ENCODE results near the gene NIT2. TPM values are rescaled to one million over a fixed set of nuclear protein-coding genes. Genes with fewer than 3 reads are reported as not detected.
A peak's percentile ranks its signal among the peaks of the same experiment; 100 is the strongest.

NIT2 gene
- total and polyA plus RNA-seq, 9 of the 15 experiments (the other 6 are each of a cell fraction or from before 2014, with no cell fraction given): 11.4 to 62.2 (median 22.1) TPM

GRCh38 chr3:100400780-100401673 lies 66.5 kb downstream of the NIT2 start, which contains the start of the genes LNP1 and TOMM70 (continued):
- no peak for TF ChIP-seq SPI1 (IDR thresholded peaks at IDR 0.05; ENCODE audit: borderline replicate concordance, low read depth, low read length)
- TF ChIP-seq RBM39 (optimal IDR thresholded peaks at IDR 0.05; ENCODE audit: low read depth, low read length): no peak
- peak; percentile 99 for TF ChIP-seq NR2C1 (IDR thresholded peaks at IDR 0.05)
- TF ChIP-seq NR2C1 (tag; IDR thresholded peaks at IDR 0.05): peak; percentile 99
- no peak for TF ChIP-seq ZNF764 (CRISPR knock-in tag; IDR thresholded peaks at IDR 0.05; ENCODE audit: low read depth)
- TF ChIP-seq ZNF77 (CRISPR knock-in tag; IDR thresholded peaks at IDR 0.05): no peak
- no peak for TF ChIP-seq SRSF9 (IDR thresholded peaks at IDR 0.05; ENCODE audit: borderline replicate concordance, low read depth, low read length)
- no peak for TF ChIP-seq ZNF347 (CRISPR knock-in tag; IDR thresholded peaks at IDR 0.05; ENCODE audit: low read depth)
- TF ChIP-seq EWSR1 (IDR thresholded peaks at IDR 0.05; ENCODE audit: borderline replicate concordance, low read depth, partially characterized antibody): no peak
- TF ChIP-seq NR1H2 (CRISPR knock-in tag; IDR thresholded peaks at IDR 0.05): peak; percentile 81; the same call in 1 of the 2 replicates
- TF ChIP-seq TAF7 (tag; IDR thresholded peaks at IDR 0.05): 0 out of 2 replicates have a peak, but pooled peaks have one; percentile 55
- TF ChIP-seq HNRNPLL (IDR thresholded peaks at IDR 0.05; ENCODE audit: low read depth, low read length, poor library complexity, severe bottlenecking): no peak
- peak; percentile 27; the same call in 1 of the 2 replicates for TF ChIP-seq PML (IDR thresholded peaks at IDR 0.05; ENCODE audit: low read length)
- TF ChIP-seq CREB3 (tag; conservative IDR thresholded peaks at IDR 0.05; ENCODE audit: low read depth): no peak
- no peak for TF ChIP-seq PPARD (CRISPR knock-in tag; IDR thresholded peaks at IDR 0.05)
- no peak for TF ChIP-seq ZNF609 (CRISPR knock-in tag; IDR thresholded peaks at IDR 0.05; ENCODE audit: borderline replicate concordance)
- peak in 1 of 2 experiments; percentile 79; a peak in 2 of 4 replicates for TF ChIP-seq MLLT1 (IDR thresholded peaks at IDR 0.05)
- TF ChIP-seq RHOXF2B (CRISPR knock-in tag; conservative IDR thresholded peaks at IDR 0.05): no peak
- TF ChIP-seq MAX (CRISPR knock-in tag; IDR thresholded peaks at IDR 0.05): peak; percentile 58
- TF ChIP-seq ARNT (IDR thresholded peaks at IDR 0.05): peak; percentile 15 to 36; a peak in 1 of 4 replicates
- TF ChIP-seq MED1 (CRISPR knock-in tag; IDR thresholded peaks at IDR 0.05; ENCODE audit: borderline replicate concordance): no peak
